IMR-90 (cell line): Measurements from ENCODE around the gene RXFP4. TPM values are rescaled to one million over a fixed set of nuclear protein-coding genes. Genes with fewer than 3 reads are reported as not detected.

Experiments used
- ATAC-seq: fragments of 200-7000 bp; cut with Tn5 transposase; 2 replicates; pipeline ENCODE4 v1.9.1; 2020; ENCODE audit warnings: low read depth, mild to moderate bottlenecking, moderate library complexity
- BruUV-seq: library from RNA; stranded (reverse); fragments of 400-500 nt; replicated peaks from 2 replicates; lab custom pipeline; 2021; lab: Mats Ljungman, UMichigan
- CTCF ChIA-PET: fragments of 300-600 bp; formaldehyde crosslinking; extraction: SDS; loops from one replicate; lab custom pipeline; 2021; ENCODE audit warnings: antibody characterized with exemption; lab: Yijun Ruan, JAX
- POLR2A ChIA-PET: fragments of 300-600 bp; sonication (Branson Sonifier 250); formaldehyde crosslinking; loops from one replicate; lab custom pipeline; 2022; ENCODE audit warnings: antibody characterized with exemption; ENCODE audit not compliant: unreplicated experiment; lab: Charles Lee
- DNase-seq: peaks from one replicate; pipeline ENCODE4 v3.0.0; 2013
- H2AFZ ChIP-seq: replicated peaks from 2 replicates; pipeline ENCODE3; 2013; ENCODE audit warnings: low read length, mild to moderate bottlenecking; ENCODE audit not compliant: poor library complexity
- H2AK5ac ChIP-seq: 2 replicates; pipeline ENCODE4 v1.6.1; 2013; ENCODE audit warnings: low read depth, low read length, inconsistent platforms
- H2AK9ac ChIP-seq: replicated peaks from 2 replicates; pipeline ENCODE3; 2013; ENCODE audit warnings: mild to moderate bottlenecking, low read depth, low read length, moderate library complexity; ENCODE audit not compliant: poor library complexity
- H2BK120ac ChIP-seq: 2 replicates; pipeline ENCODE4 v1.6.1; 2013; ENCODE audit warnings: low read depth, low read length, inconsistent platforms
- H2BK15ac ChIP-seq: 3 replicates; pipeline ENCODE4 v1.6.1; 2013; ENCODE audit warnings: low read depth, low read length, inconsistent platforms
- H2BK20ac ChIP-seq: 2 replicates; pipeline ENCODE4 v1.6.1; 2013; ENCODE audit warnings: low read depth, mild to moderate bottlenecking, inconsistent platforms, low read length, moderate library complexity
- H2BK5ac ChIP-seq: 2 replicates; pipeline ENCODE4 v1.6.1; 2013; ENCODE audit warnings: mild to moderate bottlenecking, low read depth, low read length, inconsistent platforms; ENCODE audit not compliant: poor library complexity, severe bottlenecking
- H3K14ac ChIP-seq: replicated peaks from 2 replicates; pipeline ENCODE4 v1.6.1; 2013; ENCODE audit warnings: low read depth, low read length, inconsistent platforms
- H3K18ac ChIP-seq: 2 replicates; pipeline ENCODE4 v1.6.1; 2013; ENCODE audit warnings: low read depth, low read length, control low read depth
- H3K23ac ChIP-seq: 2 replicates; pipeline ENCODE4 v1.6.1; 2013; ENCODE audit warnings: low read depth, low read length, inconsistent platforms
- H3K27ac ChIP-seq: 2 replicates; pipeline ENCODE4 v1.5.1; 2013; ENCODE audit warnings: mild to moderate bottlenecking, control low read depth, low read length; ENCODE audit not compliant: insufficient read depth
- H3K27me3 ChIP-seq: 2 replicates; pipeline ENCODE4 v1.6.1; 2013; ENCODE audit warnings: low read length; ENCODE audit not compliant: control insufficient read depth, insufficient read depth
- H3K36me3 ChIP-seq: 2 replicates; pipeline ENCODE4 v1.6.1; 2013; ENCODE audit warnings: low read length, mixed read lengths; ENCODE audit not compliant: control insufficient read depth, insufficient read depth
- H3K4ac ChIP-seq: 2 replicates; pipeline ENCODE4 v1.6.1; 2013; ENCODE audit warnings: low read depth, low read length, inconsistent platforms
- H3K4me1 ChIP-seq: 2 replicates; pipeline ENCODE4 v1.6.1; 2013; ENCODE audit warnings: low read length, mixed read lengths; ENCODE audit not compliant: control insufficient read depth, insufficient read depth
- H3K4me2 ChIP-seq: 2 replicates; pipeline ENCODE4 v1.6.1; 2013; ENCODE audit warnings: low read depth, mild to moderate bottlenecking, control low read depth, low read length, moderate library complexity
- H3K4me3 ChIP-seq: 2 replicates; pipeline ENCODE4 v1.5.1; 2013; ENCODE audit warnings: low read depth, mild to moderate bottlenecking, control low read depth, low read length, moderate library complexity; ENCODE audit not compliant: insufficient read depth
- H3K56ac ChIP-seq: 2 replicates; pipeline ENCODE4 v1.6.1; 2013; ENCODE audit warnings: low read length, inconsistent platforms; ENCODE audit not compliant: insufficient read depth; ENCODE audit errors: extremely low read depth
- H3K79me1 ChIP-seq, 2 experiments: 2 replicates each; pipeline ENCODE4 v1.6.1; 2013; ENCODE audit warnings: low read length in 2 of 2, inconsistent platforms in 1 of 2, low read depth in 1 of 2
- H3K9ac ChIP-seq: 2 replicates; pipeline ENCODE4 v1.6.1; 2013; ENCODE audit warnings: low read depth, low read length, control low read depth
- H3K9me1 ChIP-seq: 2 replicates; pipeline ENCODE4 v1.6.1; 2013; ENCODE audit warnings: low read length, inconsistent platforms; ENCODE audit not compliant: insufficient read depth
- H3K9me3 ChIP-seq: 2 replicates; pipeline ENCODE4 v1.6.1; 2013; ENCODE audit warnings: low read length; ENCODE audit not compliant: control insufficient read depth, insufficient read depth
- H4K20me1 ChIP-seq: 2 replicates; pipeline ENCODE4 v1.6.1; 2013; ENCODE audit warnings: low read length, inconsistent platforms; ENCODE audit not compliant: insufficient read depth
- H4K5ac ChIP-seq: 2 replicates; pipeline ENCODE4 v1.6.1; 2013; ENCODE audit warnings: mild to moderate bottlenecking, low read depth, low read length, control low read depth
- H4K8ac ChIP-seq, 2 experiments: 2 replicates each; pipeline ENCODE4 v1.6.1; 2013; ENCODE audit warnings: low read depth in 2 of 2, low read length in 2 of 2, control low read depth in 1 of 2, inconsistent platforms in 1 of 2
- H4K91ac ChIP-seq: 2 replicates; pipeline ENCODE4 v1.6.1; 2013; ENCODE audit warnings: low read depth, low read length, inconsistent platforms; ENCODE audit not compliant: insufficient read depth
- BHLHE40 ChIP-seq: fragments of 150-350 bp; IDR thresholded peaks from 2 replicates; pipeline ENCODE4 v1.6.1; 2016; ENCODE audit warnings: mild to moderate bottlenecking, low read depth, low read length
- CEBPB ChIP-seq: IDR thresholded peaks from 2 replicates; pipeline ENCODE4 v1.6.1; 2012; ENCODE audit warnings: low read depth, low read length, improper control_type of control experiment
- CHD1 ChIP-seq: IDR thresholded peaks from 2 replicates; pipeline ENCODE4 v1.6.1; 2012; ENCODE audit warnings: low read depth, low read length, improper control_type of control experiment
- CTCF ChIP-seq: conservative IDR thresholded peaks from 2 replicates; pipeline ENCODE4 v1.5.1; 2012; ENCODE audit warnings: mild to moderate bottlenecking, low read depth, low read length, improper control_type of control experiment
- FOS ChIP-seq: fragments of 150-350 bp; IDR thresholded peaks from 2 replicates; pipeline ENCODE4 v1.6.1; 2016; ENCODE audit warnings: low read depth, low read length
- MAFK ChIP-seq: IDR thresholded peaks from 2 replicates; pipeline ENCODE4 v1.6.1; 2012; ENCODE audit warnings: low read depth, low read length, improper control_type of control experiment
- MAZ ChIP-seq: IDR thresholded peaks from 2 replicates; pipeline ENCODE4 v1.6.1; 2012; ENCODE audit warnings: low read depth, mild to moderate bottlenecking, low read length, improper control_type of control experiment, moderate library complexity, borderline replicate concordance
- MXI1 ChIP-seq: IDR thresholded peaks from 2 replicates; pipeline ENCODE4 v1.6.1; 2012; ENCODE audit warnings: low read depth, mild to moderate bottlenecking, low read length, moderate library complexity, borderline replicate concordance
- NFE2L2 ChIP-seq: fragments of 150-350 bp; IDR thresholded peaks from 2 replicates; pipeline ENCODE4 v1.6.1; 2016; ENCODE audit warnings: low read depth, mild to moderate bottlenecking, low read length
- POLR2A ChIP-seq: IDR thresholded peaks from 2 replicates; pipeline ENCODE4 v1.6.1; 2012; ENCODE audit warnings: mild to moderate bottlenecking, low read depth, low read length
- RAD21 ChIP-seq: IDR thresholded peaks from 2 replicates; pipeline ENCODE4 v1.6.1; 2012; ENCODE audit warnings: low read length, improper control_type of control experiment
- RCOR1 ChIP-seq: IDR thresholded peaks from 2 replicates; pipeline ENCODE4 v1.6.1; 2012; ENCODE audit warnings: mild to moderate bottlenecking, low read length, improper control_type of control experiment; ENCODE audit not compliant: insufficient replicate concordance
- RFX5 ChIP-seq: IDR thresholded peaks from 2 replicates; pipeline ENCODE4 v1.8.0; 2012; ENCODE audit warnings: low read depth, mild to moderate bottlenecking, low read length, moderate library complexity
- SMC3 ChIP-seq: fragments of 150-350 bp; IDR thresholded peaks from 2 replicates; pipeline ENCODE4 v1.6.1; 2016; ENCODE audit warnings: low read depth, mild to moderate bottlenecking, antibody characterized with exemption, low read length, moderate library complexity
- WGBS, 2 experiments: methylation state at CpG; one replicate each; pipeline versions ENCODE4 v1.1.5 to v1.1.7; 2013; ENCODE audit warnings: missing lambda C conversion rate in 2 of 2; ENCODE audit not compliant: insufficient read length in 1 of 2; ENCODE audit errors: extremely low coverage in 2 of 2; 5-methylcytosine and 5-hydroxymethylcytosine counted together
- dilution Hi-C: fragments of 300-500 bp; cut with HindIII; formaldehyde crosslinking; loops from one replicate; pipeline ENCODE4 v1.14.3; 2018; ENCODE audit warnings: low sequenced_read_pairs; ENCODE audit not compliant: unreplicated experiment
- in situ Hi-C: fragments of 300-500 bp; cut with MboI; formaldehyde crosslinking; loops from 3 replicates; pipeline ENCODE4 v1.14.3; 2019; ENCODE audit warnings: low sequenced_read_pairs, inconsistent platforms, mixed read lengths
- intact Hi-C: fragments of 100-400 bp; cut with micrococcal nuclease; formaldehyde crosslinking; loops from 2 replicates; pipeline ENCODE4 v1.10.0; 2022
- polyA plus RNA-seq, 3 experiments: library from polyadenylated mRNA; depleted of rRNA; stranded (reverse); fragments of >200 nt; gene quantifications; 2 replicates each; pipeline ENCODE4 v1.2.3, GENCODE V29; 2012; ENCODE audit warnings: low replicate concordance in 1 of 3
- total RNA-seq: library from RNA; depleted of rRNA; stranded (reverse); fragments of >200 nt; gene quantifications from 2 replicates; pipeline ENCODE4 v1.2.3, GENCODE V29; 2012
- TF ChIP-seq, protein P1 (sequence below): fragments of 150-350 bp; IDR thresholded peaks from 2 replicates; pipeline ENCODE4 v1.6.1; 2016; ENCODE audit warnings: low read depth, mild to moderate bottlenecking, low read length, moderate library complexity, borderline replicate concordance
- TF ChIP-seq, protein P2 (sequence below): fragments of 150-350 bp; IDR thresholded peaks from 2 replicates; pipeline ENCODE4 v1.6.1; 2017; ENCODE audit warnings: mild to moderate bottlenecking, antibody characterized with exemption, low read length, low read depth

RXFP4 gene
- total and polyA plus RNA-seq, 2 of the 4 experiments (the other 2 are of a cell fraction): not detected

- TF ChIP-seq CHD1: no peak
- no peak for TF ChIP-seq RCOR1
- TF ChIP-seq CEBPB: no peak
- TF ChIP-seq, protein P1, sequence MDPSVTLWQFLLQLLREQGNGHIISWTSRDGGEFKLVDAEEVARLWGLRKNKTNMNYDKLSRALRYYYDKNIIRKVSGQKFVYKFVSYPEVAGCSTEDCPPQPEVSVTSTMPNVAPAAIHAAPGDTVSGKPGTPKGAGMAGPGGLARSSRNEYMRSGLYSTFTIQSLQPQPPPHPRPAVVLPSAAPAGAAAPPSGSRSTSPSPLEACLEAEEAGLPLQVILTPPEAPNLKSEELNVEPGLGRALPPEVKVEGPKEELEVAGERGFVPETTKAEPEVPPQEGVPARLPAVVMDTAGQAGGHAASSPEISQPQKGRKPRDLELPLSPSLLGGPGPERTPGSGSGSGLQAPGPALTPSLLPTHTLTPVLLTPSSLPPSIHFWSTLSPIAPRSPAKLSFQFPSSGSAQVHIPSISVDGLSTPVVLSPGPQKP: no peak
- no peak for TF ChIP-seq MXI1
- TF ChIP-seq RAD21: no peak
- no peak for TF ChIP-seq MAFK
- no peak for TF ChIP-seq CTCF
- TF ChIP-seq POLR2A: no peak
- no peak for TF ChIP-seq FOS
- TF ChIP-seq RFX5: no peak
- no peak for TF ChIP-seq BHLHE40
- no peak for TF ChIP-seq MAZ
- TF ChIP-seq NFE2L2: no peak
- TF ChIP-seq, protein P2, sequence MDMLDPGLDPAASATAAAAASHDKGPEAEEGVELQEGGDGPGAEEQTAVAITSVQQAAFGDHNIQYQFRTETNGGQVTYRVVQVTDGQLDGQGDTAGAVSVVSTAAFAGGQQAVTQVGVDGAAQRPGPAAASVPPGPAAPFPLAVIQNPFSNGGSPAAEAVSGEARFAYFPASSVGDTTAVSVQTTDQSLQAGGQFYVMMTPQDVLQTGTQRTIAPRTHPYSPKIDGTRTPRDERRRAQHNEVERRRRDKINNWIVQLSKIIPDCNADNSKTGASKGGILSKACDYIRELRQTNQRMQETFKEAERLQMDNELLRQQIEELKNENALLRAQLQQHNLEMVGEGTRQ: no peak
- TF ChIP-seq SMC3: no peak
- H3K27me3 ChIP-seq: no peaks in the 10 kb centered on the region
- no peak overlapping the region for H2BK120ac ChIP-seq
- H4K5ac ChIP-seq: no peak overlapping the region
- intact Hi-C loops: no loop called here
- H2AK5ac ChIP-seq: no peak overlapping the region; the same call in 1 of the 2 replicates
- no peak overlapping the region for H3K9ac ChIP-seq
- H3K36me3 ChIP-seq: peaks cover 81% of the 10 kb centered on the region
- H3K9me3 ChIP-seq: no peaks in the 10 kb centered on the region
- DNase-seq (no peak), ATAC-seq (no peak)
- no peak overlapping the region for H2AK9ac ChIP-seq
- H4K20me1 ChIP-seq: peaks cover 74% of the 10 kb centered on the region
- peaks cover 37 to 88% of the 10 kb centered on the region in 2 experiments for H3K79me1 ChIP-seq
- H3K18ac ChIP-seq: no peak overlapping the region
- H3K23ac ChIP-seq: no peak overlapping the region
- H3K4me2 ChIP-seq: no peak overlapping the region
- H3K56ac ChIP-seq: no peak overlapping the region
- no peak overlapping the region for H4K8ac ChIP-seq
- no peak overlapping the region for H3K4ac ChIP-seq
- no peak overlapping the region for H2AFZ ChIP-seq
- no peak overlapping the region for H2BK15ac ChIP-seq
- WGBS, 2 experiments: no CpG with 5 or more reads among the region's 7 CpGs
- H3K4me3 ChIP-seq: no peak overlapping the region
- H2BK5ac ChIP-seq: no peak overlapping the region
- POLR2A ChIA-PET: no interaction called here
- H4K91ac ChIP-seq: no peak overlapping the region
- peaks cover 33% of the 10 kb centered on the region for H3K4me1 ChIP-seq
- H3K14ac ChIP-seq: no peak overlapping the region
- in situ Hi-C loops: no loop called here
- BruUV-seq: no TSS peak
- H2BK20ac ChIP-seq: no peak overlapping the region
- CTCF ChIA-PET: no interaction called here
- peaks cover 26% of the 10 kb centered on the region for H3K9me1 ChIP-seq
- dilution Hi-C loops: no loop called here
- H3K27ac ChIP-seq: no peak overlapping the region
These were observed 22.8 kb downstream of the RXFP4 start for GRCh38 chr1:155964193-155964592.
